Stimulated activated CD4-positive, alpha-beta T cell treated with anti-CD3 and anti-CD28 coated beads, TNF-alpha, amount 100 ng/mL, for 48 hours (primary cell): Measurements from ENCODE around the gene MLANA.
A peak's percentile ranks its signal among the peaks of the same experiment; 100 is the strongest.
"Not testable (repeated sequence)": the region's sequence is repeated elsewhere in the genome, so short reads cannot be mapped to it uniquely, and the experiment has no call there.

ENCODE experiments used
- DNase-seq, 3 donors: peaks; one replicate each; pipeline ENCODE4 v3.0.0-alpha.2; 2020; ENCODE audit warnings: low read depth in 3 of 3

The MLANA gene

GRCh38 chr9:5869315-5870019, 21.2 kb upstream of the MLANA start:
- no peak for DNase-seq

DNA sequence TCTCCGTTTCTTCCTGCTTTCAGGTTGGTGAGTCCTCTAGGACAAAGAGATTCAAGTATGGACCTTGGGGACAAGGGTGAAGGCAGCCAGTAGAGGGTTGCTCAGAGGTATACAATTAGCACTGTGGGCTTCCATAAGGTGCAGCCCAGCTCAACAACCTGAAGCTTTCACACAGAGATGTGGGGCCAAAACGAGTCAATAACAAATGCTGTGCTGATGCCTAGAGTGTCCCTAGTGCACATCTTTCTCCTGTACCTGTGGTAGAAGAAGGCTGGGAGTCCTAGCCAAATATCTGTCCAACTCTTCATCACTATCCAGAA, 20.7 kb upstream of the MLANA start:
- no peak for DNase-seq

GRCh38 chr9:5870691-5871090, 20.0 kb upstream of the MLANA start:
- no peak for DNase-seq

DNA sequence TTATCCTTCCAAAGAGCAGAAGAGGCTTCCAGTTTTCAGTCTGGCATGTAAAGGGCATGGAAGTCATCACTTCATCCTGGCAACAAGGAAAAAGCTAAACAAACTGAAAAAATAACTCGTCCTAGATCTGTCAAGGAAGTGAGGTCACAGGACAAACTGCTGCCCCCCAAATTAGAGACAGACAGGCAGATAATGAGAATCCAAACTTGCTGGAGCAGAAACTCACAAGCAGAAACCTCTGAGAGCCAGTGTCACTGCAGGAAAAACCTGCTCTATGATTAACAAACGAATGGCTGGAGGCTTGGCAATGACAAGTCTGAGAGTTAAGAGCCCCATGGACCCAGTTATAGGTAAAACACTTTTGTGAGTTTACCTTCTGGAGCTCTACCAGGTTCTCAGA, 18.9 kb upstream of the MLANA start:
- no peak for DNase-seq

DNA sequence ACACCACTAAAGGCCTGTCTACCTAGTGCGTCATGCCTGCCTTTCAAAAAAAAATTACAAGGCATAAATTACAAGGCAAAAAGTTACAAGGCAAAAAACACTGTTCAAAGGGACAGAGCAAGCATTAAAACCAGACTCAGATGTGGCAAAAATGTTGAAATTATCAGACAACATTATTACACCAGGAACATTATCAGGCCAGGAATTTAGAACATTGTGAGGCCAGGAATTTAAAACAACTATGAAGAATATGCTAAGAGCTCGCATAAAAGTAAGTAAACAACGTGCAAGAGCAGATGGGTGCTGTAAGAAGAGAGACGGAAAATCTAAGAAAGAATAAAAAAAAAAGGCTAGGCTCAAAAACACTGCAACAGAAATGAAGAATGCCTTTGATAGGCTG, 18.2 kb upstream of the MLANA start:
- no peak for DNase-seq

DNA sequence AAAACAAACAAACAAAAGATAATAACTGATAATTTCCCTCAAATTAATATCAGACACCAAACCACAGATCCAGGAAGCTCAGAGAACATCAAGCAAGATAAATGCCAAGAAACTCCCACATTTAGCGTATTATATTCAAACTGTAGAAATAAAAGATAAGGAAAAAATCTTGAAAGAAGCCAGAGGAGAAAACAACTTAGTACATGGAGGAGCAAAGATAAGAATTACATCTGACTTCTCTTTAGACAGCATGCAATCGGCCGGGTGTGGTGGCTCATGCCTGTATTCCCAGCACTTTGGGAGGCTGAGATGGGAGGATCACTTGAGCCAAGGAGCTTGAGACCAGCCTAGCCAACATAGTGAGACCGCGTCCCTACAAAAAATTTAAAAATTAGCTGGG, 17.2 kb upstream of the MLANA start:
- DNase-seq, result no peak

DNA sequence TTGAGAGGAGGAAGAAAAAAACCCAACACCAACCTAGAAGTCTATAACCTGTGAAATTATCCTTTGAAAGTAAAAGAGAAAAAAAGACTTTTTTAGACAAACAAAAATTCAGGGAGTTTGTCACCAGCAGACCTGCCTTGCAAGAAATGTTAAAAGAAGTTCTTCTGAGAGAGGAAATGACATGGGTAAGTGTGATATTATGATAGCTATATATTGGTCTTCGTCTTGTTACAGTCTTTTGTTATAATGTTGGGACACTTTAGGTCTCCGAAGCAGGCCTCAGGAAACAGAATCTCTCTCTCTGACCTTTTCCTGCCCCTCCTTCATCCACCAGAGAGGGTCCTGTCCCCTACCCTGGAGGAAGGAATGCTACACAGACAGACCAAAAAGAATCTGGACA, 16.6 kb upstream of the MLANA start:
- no peak for DNase-seq

DNA sequence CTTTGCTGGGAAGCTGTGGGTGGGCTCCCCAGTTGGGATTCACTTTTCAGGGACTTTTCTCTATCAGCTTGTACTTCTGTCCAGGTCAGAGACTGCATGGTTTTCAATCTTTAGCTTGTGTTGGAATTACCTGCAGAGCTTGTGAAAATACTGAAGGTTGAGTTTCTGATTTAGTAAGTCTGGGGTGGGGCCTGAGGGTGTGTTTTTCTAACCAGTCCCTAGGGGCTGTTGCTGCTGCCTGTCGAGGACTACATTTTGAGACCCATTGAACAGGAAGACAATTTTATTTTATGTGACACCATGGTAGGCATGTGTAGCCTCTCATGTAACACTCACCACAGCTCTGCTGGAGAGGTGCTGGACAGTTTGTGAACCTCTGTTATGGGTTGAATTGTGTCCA, 14.7 kb upstream of the MLANA start:
- no peak for DNase-seq

DNA sequence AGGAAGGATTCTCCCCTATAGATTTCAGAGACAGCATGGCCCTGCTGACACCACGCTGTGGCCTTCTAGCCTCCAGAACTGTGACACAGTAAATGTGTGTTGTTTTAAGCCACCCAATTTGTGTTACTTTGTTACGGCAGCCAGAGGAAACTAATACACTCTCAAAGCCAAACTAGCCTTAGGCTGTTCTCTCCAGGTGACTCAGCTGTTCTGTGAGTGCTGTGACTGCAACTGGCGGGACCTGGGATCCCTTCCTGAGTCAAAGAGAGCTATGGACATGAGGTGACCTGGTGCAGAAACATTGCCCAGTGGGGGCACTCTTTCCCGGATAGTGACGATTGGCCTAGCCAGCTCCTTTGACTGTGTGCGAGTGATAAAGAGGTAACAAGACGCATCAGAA, 14.0 kb upstream of the MLANA start:
- DNase-seq, result no peak

- DNase-seq, result no peak
Observed at GRCh38 chr9:5879419-5880181, 11.1 kb upstream of the MLANA start.

DNA sequence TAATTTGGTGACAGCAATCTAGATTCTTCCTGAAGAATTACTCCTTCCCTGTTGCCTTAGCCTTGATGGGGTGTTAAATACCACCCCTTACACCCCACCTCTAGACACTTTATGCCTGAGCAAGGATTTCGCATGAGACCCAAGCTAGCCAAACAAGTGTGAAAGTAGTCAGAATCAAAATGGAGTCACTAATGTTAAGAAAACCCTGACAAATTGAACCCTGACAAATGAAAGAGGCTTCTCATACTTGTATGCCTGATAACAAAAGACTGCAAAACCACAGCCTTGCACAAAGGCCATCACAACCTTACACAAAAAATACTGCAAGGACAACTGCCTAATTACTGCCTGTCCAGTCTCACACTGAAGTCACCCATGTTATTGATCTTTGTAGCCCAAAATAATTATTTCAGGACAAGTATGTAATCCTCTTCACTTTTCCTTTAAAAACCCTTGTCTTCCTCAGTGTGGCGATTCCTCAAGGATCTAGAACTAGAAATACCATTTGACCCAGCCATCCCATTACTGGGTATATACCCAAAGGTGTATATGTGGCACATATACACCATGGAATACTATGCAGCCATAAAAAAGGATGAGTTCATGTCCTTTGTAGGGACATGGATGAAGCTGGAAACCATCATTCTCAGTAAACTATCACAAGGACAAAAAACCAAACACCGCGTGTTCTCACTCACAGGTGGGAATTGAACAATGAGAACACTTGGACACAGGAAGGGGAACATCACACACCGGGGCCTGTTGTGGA, 8.3 kb upstream of the MLANA start:
- DNase-seq, result not testable (repeated sequence)

DNA sequence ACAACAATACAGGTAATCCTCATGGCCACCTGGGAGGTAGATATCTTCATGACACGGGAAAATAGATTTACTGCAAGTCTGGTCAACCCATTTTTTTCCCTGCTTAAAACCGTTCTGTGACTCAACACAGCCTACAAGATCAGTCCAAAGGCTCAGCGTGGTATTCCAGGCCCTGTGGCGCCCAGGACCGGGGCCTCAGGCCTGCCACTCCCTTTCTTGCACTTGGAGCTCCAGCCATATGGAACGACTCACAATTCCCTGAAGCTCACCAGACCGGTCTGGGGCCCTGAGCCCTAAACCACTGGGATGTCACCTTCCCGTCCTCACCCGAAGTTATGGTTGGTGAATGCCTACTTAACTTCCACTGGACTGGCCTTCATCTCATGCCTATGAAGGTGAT, 6.5 kb upstream of the MLANA start:
- no peak for DNase-seq

DNA sequence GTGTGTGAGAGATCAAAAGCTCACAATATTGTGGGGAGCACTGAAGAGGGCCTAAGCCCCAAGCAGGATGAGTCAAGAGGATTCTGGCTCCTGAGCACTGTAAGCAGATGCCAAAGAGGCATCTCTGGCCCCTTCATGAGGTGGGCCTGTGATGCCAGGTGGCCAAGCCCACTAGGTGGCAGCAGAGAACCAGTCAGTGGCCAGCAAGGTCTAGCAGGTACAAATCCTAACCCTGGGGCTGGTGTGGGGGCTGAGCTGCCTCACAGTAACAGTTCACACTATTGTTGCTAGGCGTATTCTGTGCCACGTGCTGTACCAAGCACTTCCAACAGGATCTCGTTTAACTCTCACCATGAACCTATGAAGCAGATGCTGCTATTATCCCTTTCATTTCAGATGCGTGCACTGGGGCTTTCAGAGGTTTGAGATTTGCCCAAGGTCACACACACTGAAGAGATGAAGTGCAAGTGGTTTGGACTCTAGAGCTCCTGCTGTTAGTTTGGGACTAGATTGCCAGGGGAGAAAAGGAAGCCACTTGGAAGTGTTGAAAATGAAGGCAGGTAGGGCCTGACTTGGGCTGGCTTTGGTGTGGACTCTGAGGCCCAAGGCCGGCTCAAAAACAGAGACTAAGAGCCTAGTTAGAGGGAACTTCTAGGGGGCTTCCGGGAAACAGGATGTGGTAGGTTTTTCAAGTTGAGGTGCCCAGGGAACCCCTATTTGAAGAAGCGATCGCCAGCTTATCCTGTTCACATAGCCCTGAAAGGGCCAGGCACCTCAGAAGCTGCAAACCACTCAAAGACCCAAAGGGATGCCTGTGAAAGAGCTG, 4.4 kb upstream of the MLANA start:
- peak; percentile 70 to 87 (median 80) for DNase-seq

DNA sequence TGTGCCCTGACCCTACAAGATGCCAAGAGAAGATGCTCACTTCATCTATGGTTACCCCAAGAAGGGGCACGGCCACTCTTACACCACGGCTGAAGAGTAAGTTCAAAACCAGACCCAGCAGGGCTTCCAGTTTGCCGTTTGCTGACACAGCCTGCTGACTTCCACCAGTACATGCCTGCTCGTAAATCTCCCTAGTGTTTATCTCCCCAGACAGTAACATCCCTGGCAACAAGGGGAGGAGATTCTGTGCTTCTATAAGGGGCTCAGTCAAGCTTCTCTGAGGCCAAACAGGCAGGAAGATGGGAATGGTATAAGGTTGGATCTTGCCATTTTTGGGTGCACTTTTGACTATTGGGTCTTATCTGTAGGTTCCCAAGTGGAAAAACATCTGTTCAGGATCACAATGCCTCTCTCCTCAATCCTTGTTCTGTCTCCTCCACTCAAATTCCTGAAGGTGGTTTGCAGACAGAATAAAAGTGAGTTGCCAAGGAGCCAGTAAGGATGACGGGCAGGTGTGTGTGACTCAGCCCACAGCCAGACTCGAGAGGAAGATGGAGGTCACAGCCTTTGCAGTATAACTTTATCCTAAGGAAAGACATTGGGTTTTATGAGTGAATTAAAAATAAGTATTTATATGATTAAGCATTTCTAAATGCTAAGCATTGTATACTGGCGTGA, 1.9 kb downstream of the MLANA start:
- no peak for DNase-seq

DNA sequence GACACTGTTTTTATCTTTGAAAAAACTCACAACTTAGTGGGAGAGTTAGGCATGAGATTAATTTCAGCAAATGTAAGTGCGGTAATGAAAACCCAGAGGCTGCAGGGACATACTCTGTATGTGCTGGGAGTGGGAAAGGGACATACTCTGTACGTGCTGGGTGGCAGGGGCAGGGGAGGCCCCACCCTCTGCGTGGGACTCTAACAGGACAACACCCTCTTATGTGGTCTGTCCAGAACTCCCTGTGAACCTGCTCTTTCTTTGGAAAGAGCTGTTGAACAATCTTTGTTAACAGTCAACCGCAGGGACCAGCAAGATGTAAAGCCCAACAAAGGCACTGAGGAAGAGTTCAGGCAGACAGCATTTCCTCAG, 2.4 kb downstream of the MLANA start:
- DNase-seq, result no peak

GRCh38 chr9:5893591-5894236, 3.0 kb downstream of the MLANA start:
- no peak for DNase-seq

- DNase-seq, result no peak
Observed at GRCh38 chr9:5894237-5894959, 3.7 kb downstream of the MLANA start.

DNA sequence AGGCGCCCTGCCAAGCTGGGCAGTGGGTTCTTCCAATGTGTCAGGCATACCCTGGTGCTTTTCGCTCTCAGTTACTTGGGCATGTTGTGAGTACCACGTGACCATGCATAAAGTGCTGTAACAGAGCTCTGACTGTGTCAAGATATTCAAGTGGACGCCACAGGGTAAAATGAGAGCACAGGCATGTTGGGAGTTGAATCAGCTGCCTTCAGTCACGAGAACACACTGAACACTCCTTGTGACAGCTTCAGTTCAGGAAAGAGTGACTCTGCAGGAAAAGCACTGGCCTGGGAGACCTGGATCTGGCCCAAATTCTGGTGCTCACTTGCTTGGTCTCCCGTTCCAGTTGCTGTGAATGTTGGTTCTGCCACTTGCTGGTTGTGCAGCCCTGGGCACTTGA, 5.1 kb downstream of the MLANA start:
- no peak for DNase-seq

DNA sequence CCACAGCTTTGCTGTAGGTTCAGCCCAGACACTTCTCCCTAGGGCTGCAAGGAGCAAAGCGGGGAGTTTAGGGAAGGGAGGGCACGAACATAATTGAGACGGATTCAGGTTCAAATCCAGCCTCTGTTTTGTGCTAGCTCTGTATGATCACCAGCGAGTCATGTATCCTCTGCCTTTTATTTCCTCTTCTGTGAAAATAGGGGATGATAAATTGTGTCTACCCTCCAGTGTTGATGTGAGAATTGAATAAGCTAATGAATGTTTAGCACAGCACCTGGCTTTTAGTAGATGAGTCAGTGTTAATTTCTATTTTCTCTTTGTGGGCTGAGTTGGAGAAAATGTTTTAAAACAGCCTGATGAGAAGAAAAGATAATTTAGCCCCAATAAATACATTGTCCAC, 6.2 kb downstream of the MLANA start:
- no peak for DNase-seq

DNA sequence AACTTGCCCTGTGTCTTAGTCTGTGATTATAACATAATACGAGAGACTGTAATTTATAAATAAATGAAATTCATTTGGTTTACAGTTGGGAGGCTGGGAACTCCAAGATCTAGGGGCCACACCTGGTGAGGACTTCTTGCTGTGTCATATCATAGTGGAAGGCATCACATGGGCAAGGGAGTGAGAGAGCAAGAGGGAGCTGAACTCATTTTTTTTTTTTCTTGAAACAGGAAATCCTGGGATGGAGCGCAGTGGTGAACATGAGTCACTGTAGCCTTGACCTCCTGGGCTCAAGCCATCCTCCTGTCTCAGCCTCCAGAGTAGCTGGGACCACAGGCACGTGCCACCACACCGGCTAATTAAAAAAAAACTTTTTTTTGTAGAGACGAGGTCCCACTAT, 7.2 kb downstream of the MLANA start:
- no peak for DNase-seq
